Gastroesophageal sphincter (tissue), 3 donors: ENCODE results near the gene SETD1A.

Experiments used
- EP300 ChIP-seq: sonication (generic); formaldehyde crosslinking; IDR thresholded peaks from one replicate; pipeline ENCODE4 v1.6.1; 2017; ENCODE audit warnings: antibody characterized with exemption, mild to moderate bottlenecking
- POLR2AphosphoS5 ChIP-seq: sonication (generic); formaldehyde crosslinking; IDR thresholded peaks from one replicate; pipeline ENCODE4 v1.6.1; 2017; ENCODE audit warnings: antibody characterized with exemption
- TF ChIP-seq, protein P1 (sequence below), 4 experiments: fragments of 200-600 bp in 2 of 4; fragments of 450-650 bp in 2 of 4; sonication (generic) in 1 of 4; IDR thresholded peaks; one replicate each; pipeline ENCODE4 v1.5.1; 2017 to 2019; ENCODE audit warnings: antibody characterized with exemption in 4 of 4, mild to moderate bottlenecking in 2 of 4, moderate library complexity in 2 of 4

DNA sequence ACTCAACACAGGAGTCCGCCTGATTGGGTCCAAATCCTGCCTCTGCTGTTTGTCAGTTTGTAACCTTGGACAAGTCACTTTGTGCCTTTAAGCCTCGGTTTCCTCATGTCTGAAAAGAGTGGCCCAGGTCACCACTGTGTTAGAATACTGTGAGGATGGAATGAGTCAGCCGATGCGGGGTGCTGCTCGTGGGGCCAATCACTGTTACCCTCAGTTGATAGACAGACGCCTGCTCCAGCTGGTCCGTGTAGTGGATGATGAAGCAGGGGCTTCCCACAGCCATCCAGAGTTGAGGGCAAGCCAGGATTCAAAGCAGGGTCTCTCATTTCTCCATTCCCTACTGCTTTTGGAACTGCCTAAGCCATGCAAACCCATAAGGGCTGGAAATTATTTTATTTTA is 28.4 kb upstream of the SETD1A start:
- TF ChIP-seq EP300 (no peak), POLR2AphosphoS5 (no peak)
- TF ChIP-seq, protein P1, sequence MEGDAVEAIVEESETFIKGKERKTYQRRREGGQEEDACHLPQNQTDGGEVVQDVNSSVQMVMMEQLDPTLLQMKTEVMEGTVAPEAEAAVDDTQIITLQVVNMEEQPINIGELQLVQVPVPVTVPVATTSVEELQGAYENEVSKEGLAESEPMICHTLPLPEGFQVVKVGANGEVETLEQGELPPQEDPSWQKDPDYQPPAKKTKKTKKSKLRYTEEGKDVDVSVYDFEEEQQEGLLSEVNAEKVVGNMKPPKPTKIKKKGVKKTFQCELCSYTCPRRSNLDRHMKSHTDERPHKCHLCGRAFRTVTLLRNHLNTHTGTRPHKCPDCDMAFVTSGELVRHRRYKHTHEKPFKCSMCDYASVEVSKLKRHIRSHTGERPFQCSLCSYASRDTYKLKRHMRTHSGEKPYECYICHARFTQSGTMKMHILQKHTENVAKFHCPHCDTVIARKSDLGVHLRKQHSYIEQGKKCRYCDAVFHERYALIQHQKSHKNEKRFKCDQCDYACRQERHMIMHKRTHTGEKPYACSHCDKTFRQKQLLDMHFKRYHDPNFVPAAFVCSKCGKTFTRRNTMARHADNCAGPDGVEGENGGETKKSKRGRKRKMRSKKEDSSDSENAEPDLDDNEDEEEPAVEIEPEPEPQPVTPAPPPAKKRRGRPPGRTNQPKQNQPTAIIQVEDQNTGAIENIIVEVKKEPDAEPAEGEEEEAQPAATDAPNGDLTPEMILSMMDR (IDR thresholded peaks at IDR 0.05) = no peak
